Ammon's horn (tissue), 1 donor: ENCODE results near the gene RNU2-1.
"Not testable (repeated sequence)": the region's sequence is repeated elsewhere in the genome, so short reads cannot be mapped to it uniquely, and the experiment has no call there.

ENCODE experiments used
- DNase-seq: peaks from one replicate; pipeline ENCODE4 v3.0.0-alpha.2; 2016; ENCODE audit warnings: low spot score

The RNU2-1 gene

DNA sequence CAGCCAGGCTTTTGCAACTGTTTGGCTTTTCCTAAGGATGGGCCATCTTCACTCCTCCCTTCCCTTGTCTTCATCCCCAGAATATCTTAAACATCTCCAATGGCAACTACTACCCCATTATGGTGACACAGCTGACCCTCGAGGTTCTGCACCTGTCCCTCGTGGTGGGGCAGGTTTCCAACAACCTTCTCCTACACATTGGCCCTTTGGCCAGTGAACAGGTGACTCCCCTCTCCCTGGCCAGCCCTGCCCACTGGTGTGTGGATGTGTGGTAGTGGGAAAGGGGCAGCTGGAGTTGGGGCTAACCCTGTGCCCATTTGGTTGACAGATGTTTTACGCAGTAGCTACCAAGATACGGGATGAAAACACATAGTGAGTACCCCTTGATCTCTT lies 17.4 kb downstream of the RNU2-1 start:
- no peak for DNase-seq

DNA sequence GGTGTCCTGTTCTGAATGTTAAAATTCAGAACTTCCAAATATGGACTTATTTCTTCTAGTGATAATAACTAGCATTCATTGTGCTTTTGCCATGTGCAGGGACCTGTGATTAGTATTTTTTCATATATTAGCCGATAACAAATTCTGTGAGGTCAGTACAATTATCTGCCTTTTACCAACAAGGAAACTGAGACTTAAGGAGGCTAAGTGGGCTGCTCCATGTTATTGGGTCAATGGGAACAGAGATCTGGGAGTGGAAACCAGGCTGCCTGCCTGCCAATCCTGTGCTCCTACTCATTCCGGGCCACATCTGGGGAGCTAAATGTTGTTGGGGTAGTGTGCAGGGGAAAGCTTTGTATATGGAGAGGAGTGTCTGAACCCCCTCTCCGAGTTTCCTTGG lies 18.4 kb downstream of the RNU2-1 start:
- DNase-seq, result no peak

DNA sequence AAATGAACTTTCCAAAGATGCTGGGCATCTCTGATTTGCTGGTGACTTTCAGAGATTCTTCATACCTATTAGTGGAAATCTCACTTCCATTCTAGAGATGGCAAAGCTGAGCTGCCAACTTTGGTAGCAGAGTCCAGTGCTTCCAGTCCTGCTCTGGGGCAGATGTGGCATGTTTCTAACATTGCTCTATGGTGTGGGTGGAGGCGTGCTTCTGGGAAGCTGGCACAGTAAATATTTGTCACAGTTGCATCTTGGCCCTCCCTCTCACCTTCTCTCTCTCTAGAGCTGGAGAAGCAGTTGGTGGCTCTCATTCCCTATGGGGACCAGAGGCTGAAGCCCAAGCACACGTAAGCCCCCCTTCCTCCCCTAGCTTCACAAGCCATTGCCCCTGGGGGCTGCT lies 20.2 kb downstream of the RNU2-1 start:
- DNase-seq, result no peak

GRCh38 chr17:43212641-43213490 lies 20.9 kb downstream of the RNU2-1 start:
- DNase-seq, result peak; percentile 7

DNA sequence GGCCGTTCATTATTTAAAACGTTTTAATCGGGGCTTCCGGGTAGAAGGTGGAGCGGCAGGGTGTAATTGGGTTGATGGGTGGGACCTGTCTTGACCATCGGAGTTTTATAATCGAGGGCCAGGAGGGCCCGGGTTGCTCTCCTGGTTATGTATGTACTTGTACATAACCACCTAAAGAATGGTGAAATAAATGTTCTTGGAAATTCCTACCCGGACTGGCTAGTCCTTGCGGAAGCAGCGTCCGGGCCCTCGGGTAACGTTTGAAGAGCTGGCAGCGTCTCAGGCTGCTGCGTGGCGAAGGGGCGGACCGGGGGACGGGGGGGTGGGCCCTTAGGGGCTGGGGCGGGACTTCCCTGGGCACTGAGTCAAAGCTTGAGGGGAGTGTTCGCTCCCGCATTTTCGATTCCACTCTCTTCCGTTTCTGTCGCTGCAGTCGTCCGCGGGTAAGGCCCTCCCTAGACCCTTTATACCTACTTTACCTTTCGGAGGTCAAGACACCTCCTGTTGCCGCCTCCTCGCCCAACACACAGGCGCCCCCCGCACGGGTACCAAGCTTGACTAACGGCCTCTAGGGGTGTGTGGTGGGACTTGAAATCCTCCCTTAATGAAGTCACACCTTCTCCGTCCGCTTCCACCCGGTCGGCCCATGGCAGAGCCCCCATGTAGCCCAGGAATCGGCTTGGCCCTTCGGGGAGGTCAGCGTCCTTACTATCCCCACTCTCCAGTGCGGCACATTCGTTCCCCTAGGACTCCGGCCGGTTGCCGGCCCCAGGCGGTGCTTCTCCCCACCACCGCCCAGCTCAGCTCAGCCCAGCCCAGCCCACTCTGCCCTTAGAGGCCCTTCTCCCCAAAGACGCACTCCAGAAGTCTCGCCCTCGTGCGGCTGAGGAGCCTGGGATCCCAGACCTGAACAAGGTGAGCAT lies 22.0 kb downstream of the RNU2-1 start, which contains the start of gene TMEM106A:
Gene TMEM106A (plus strand): TSS at position 396 of the 923 bp plus-strand sequence. CDS start 1,167 bp downstream, outside the sequence.
- peak; percentile 60 for DNase-seq

- DNase-seq, result no peak
These were observed 22.7 kb downstream of the RNU2-1 start for GRCh38 chr17:43211123-43211479.

GRCh38 chr17:43210576-43210975 lies 23.2 kb downstream of the RNU2-1 start:
- DNase-seq, result no peak

GRCh38 chr17:43203013-43203412 lies 30.8 kb downstream of the RNU2-1 start:
- DNase-seq, result not testable (repeated sequence)

DNA sequence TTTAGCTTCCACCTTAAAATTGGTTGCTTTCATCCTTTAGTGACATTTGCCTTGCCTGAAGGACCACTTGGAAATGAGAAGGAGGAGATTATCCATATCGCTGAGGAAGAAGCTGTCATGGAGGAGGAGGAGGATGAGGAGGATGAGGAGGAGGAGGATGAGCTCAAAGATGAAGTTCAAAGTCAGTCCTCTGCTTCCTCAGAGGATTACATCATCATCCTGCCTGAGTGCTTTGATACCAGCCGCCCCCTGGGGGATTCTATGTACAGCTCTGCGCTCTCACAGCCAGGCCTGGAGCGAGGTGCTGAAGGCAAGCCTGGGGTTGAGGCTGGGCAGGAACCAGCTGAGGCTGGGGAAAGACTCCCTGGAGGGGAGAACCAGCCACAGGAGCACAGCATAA lies 33.6 kb downstream of the RNU2-1 start:
- no peak for DNase-seq

DNA sequence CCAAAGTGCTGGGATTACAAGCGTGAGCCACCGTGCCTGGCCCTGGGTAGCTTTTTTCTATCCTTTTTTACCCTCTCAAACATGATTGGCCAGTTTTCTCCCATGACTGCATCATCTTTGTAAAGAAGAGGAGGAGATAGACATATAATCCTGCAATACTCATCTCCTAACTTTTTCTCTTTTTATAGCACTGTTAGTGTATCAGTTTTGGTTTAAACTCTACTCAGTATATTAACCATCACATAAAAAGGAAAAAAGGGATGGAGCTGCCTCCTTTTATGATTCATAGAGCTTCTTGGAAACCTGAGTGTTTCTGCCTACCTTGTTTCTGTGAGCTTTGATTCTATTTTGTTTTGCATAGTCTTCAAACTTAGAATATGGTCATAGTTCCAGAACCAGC lies 34.1 kb downstream of the RNU2-1 start:
- no peak for DNase-seq

DNA sequence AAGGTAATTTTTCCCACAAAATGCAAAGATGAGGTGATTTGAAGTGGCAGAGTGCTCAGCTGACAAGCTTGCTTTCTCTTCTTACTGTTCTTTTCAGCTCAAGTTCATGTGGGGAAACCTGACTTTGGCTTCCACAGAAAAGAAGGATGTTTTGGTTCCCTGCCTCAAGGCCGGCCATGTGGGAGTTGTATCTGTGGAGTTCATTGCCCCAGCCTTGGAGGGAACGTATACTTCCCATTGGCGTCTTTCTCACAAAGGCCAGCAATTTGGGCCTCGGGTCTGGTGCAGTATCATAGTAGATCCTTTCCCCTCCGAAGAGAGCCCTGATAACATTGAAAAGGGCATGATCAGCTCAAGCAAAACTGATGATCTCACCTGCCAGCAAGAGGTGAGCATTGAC lies 40.5 kb downstream of the RNU2-1 start:
- DNase-seq, result no peak

DNA sequence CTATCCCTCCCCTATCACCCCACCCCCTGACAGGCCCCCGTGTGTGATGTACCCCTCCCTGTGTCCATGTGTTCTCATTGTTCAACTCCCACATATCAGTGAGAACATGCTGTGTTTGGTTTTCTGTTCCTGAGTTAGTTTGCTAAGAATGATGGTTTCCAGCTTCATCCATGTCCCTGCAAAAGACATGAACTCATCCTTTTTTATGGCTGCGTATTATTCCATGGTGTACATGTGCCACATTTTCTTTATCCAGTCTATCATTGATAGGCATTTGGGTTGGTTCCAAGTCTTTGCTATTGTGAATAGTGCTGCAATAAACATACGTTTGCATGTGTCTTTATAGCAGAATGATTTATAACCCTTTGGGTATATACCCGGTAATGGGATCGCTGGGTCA lies 47.1 kb downstream of the RNU2-1 start:
- not testable (repeated sequence) for DNase-seq

DNA sequence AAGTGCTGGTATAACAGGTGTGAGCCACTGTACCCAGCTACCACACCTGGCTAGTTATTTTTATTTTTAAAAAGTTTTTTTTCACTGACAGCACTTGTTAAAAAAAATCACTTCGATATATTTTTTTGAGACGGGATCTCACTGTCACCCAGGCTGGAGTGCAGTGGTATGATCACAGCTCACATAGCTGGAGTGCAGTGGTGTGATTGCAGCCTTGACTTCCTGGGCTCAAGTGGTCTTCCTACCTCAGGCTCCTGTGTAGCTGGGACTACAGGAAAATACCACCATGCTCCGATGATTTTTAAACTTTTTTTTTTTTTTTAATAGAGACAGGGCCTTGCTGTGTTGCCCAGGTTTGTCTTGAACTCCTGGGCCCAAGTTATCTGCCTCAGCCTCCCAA lies 49.9 kb downstream of the RNU2-1 start:
- no peak for DNase-seq
